Measurements from ENCODE around the gene LAMA2.

The LAMA2 gene

GRCh38 chr6:129469070-129469662, 586.2 kb downstream of the LAMA2 start:
- no peak for DNase-seq

DNA sequence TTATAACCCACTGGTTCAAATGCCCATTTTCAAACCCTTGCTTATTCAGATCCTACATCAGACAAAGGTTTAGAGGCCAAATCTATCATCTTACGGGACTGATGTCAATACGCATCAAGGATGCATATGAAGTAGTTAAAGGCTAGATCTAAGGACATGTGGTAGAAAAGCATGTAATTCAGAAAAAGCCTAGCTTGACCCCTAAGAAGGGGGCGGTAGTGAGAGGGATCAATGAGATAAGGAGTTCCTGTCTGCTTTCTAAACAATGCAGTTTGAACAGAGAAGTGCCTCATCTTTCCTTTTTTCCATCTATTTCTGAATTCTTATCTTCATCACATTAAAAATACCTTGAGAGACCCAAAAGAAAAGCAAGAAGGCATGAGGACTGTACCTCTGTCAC, 589.3 kb downstream of the LAMA2 start:
- DNase-seq = no peak

DNA sequence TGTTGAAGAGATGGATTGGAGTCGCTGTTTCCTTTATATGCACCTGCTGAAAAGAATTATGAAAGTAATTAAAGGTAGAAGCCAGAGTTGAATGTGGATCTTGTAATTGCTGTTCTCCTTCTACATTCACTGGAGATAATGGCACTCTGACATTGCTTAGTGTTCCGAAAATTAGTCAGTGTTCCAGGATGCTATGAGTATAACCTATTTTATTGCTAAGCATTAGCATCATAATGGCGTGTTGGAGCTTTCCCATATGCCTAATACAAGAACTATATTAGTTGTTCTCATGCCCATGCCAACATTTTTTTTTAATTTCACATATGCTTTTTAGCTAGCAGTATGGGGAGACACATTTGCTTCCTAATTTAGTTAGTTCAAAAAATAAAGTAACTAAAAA, 590.6 kb downstream of the LAMA2 start:
- DNase-seq = peak; percentile 14

DNA sequence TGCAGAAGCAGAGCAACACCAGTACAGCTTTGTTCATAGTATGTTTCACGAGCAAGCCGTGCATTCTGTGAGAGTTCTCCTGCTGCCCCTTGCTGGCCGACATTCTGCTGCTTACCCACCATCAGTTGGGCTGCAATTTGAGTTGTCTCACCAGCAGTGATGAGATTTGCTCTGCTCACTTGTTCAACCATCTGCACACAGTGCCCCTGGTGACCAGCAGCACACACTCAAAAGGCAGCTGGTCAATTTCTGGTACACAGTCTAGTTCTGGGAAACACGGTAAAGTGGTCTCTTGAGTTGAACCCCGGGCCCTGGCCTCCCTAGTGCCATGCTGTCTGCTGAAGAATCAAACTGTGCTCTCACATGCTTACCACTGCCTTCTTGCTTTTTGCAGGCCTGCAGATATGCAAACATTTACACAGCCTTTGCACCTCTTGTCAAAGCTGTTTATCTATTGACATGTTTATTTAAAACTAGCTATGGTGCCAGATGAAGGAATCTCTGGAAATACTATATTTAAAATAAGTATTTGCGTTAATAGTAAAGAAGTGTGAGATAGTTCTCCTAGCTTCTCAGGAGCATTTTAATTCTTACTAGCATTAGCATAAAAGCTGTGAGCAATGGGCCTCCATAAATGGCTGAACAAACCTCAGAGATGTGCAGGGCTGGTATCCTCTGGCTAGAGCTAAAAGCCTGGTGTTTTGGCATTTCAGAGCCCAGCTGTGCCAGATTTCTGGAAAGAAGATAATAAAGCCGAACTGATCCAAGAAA, 592.7 kb downstream of the LAMA2 start:
- peak; percentile 92 for DNase-seq

GRCh38 chr6:129476248-129476564, 593.3 kb downstream of the LAMA2 start:
- no peak for DNase-seq

- DNase-seq = no peak
Measured at GRCh38 chr6:129476810-129477209, 593.9 kb downstream of the LAMA2 start.

DNA sequence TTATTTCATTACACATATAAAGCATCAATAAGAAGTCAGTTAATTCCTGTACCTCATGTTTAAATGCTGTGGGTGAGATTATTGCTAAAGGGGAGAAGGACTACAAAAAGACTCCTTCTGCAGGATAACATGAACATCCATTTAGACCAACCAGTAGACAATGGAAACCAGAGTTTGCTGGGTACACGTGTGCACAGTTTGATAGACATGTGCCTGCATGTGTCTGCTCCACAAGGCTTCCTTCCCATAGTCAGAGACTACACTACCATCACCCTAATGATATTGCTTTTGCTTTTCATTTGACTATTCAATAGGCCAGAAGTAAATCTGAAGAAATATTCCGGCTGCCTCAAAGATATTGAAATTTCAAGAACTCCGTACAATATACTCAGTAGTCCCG, 595.4 kb downstream of the LAMA2 start:
- DNase-seq = no peak

GRCh38 chr6:129481706-129482105, 598.8 kb downstream of the LAMA2 start:
- no peak for DNase-seq

DNA sequence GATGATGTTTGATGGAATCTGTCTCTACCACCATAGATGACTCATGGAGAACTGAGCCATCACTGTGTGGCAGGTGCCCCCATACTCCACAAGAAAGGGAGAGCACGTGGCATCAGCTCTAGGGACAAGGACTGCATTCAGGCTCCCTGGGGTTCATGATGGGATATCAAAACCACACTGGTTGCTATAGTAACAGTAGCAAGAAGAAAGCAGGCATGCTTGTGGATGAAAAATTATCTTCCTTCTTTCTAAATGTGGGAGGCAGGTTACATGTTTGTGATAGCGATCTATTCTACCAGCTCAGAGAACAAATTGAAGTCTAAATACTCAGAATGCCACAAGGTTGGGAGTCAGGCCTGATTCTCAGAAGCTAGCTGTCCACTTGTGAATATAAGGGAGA, 602.8 kb downstream of the LAMA2 start:
- peak; percentile 58 for DNase-seq

DNA sequence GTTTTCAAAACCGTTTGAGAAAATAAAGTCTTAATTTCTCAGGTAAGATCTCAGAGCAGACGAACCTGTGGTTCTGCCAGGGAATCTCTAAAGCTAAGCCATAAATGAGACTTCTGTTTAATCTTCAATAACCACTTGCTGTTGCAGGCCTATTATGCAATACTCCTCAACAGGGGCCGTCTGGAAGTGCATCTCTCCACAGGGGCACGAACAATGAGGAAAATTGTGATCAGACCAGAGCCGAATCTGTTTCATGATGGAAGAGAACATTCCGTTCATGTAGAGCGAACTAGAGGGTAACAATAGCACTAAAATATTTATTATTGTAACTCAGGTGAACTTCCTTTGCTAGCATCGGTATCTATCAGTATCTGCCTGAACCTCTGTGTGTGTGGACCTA, 603.4 kb downstream of the LAMA2 start:
- peak; percentile 32 for DNase-seq

GRCh38 chr6:129488313-129488712, 605.4 kb downstream of the LAMA2 start:
- DNase-seq = peak; percentile 91

- DNase-seq = no peak
Measured at GRCh38 chr6:129489215-129489765, 606.4 kb downstream of the LAMA2 start.

DNA sequence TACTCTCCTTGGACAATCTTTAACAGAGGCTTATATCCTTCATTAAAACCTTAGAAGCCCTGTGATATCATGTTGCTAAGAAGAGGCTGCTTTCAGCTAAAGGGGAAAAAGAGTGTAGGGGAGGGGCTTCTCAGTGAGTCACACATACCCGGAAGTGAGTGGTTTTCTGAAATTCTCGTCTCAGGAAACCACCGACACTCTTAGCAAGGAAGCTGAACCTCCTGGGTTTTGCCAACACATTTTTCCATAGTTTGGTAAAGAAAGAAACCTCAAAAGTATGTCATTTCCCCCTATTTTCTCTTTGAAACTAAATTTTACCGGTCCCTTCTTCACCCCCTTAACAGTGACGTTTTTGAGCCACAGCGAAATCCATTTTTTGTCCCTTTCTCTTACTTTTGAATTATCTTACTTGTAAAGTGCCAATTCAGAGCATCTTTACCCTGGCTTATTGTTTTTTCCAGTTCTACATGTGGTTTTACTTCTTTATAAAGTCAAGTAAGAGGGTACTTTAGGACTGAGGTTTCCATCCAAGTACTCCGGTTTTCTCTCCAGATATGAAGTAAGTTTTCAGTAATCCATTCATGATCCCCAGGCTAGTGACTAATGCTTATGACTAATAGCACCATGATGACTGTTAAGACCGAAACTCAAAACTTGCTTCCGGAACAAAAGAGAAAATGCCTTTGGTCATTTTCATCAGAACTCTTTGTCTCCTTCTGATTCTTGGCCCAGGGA, 607.8 kb downstream of the LAMA2 start:
- DNase-seq = no peak

DNA sequence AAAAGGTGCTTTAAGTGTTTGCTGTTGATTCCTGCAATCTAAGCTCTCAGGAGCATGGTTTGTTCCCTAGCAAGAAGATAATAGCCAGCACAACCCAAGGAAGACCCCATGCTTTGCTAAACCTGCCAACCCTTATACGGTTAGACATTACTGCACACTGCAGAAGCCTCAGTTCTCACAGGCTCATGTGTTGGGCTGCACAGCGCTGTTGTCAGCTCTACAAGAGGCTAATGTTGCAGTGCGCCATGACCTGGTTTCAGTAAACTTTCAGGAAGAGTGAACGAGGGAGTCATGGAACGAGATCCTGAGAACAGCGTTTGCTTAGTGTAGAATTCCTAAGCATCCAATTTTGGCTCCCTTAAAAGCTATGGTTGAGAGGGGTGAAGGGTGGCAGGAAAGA, 608.5 kb downstream of the LAMA2 start:
- DNase-seq = no peak

DNA sequence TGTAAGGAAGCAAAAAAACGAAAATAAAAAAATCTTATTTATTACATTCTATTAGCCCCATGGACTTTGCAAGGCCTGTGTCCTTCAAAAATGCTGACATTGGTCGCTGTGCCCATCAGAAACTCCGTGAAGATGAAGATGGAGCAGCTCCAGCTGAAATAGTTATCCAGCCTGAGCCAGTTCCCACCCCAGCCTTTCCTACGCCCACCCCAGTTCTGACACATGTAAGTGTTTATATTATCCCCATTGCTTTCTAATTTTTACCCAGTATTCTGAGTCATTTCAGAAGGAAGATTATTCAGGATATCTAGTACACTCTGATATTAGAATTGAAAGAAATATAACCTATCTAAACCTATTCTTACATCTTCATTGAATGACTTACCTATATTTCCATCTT, 609.3 kb downstream of the LAMA2 start:
- DNase-seq = no peak

GRCh38 chr6:129493354-129493902, 610.5 kb downstream of the LAMA2 start:
- DNase-seq = no peak

DNA sequence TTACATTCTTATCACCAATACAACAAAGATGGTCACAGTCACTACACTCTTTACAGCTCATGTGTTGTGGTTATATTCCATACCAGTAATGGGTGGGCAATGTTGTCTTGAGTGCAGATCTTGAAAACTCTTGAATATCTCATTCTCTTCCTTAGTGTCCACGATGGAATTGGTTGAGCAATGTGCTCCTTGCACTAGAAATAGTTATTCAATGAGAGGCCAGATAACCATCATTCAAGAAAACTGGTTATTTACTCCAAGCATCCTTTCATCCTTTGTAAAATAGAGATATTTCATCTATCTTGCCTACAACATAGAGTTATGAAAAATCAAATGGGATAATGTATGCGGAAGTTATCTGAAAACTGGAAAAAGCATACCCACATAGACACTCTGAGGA, 611.2 kb downstream of the LAMA2 start:
- DNase-seq = no peak

GRCh38 chr6:129494586-129494985, 611.6 kb downstream of the LAMA2 start:
- no peak for DNase-seq

GRCh38 chr6:129495652-129496051, 612.7 kb downstream of the LAMA2 start:
- DNase-seq = no peak

- no peak for DNase-seq
Measured at GRCh38 chr6:129497481-129498441, 614.8 kb downstream of the LAMA2 start.

DNA sequence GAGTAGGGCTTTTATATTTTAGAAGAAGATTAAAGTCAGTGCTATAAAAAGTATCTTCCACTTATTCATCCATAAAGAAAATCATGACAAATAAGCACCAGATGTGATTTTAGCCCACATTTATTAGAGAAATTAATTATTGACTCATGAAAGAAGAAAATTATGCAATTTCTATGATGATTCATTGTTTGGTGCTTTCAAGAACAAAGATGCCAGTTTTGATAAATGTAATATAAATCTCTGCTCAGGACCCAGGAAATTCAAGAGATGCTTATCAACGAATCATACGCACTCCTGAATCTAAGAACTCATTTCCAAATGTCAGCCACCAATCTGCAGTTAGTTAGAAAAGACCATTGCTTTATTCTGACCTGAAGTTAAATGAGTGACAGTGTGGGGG, 615.6 kb downstream of the LAMA2 start:
- DNase-seq = no peak

Data from NCI-H146 (cell line).